Cardiac muscle cell (in vitro differentiated cells and primary cell): Measurements from ENCODE around the gene MYL12B. TPM values are rescaled to one million over a fixed set of nuclear protein-coding genes. Genes with fewer than 3 reads are reported as not detected.

ENCODE experiments used
- DNase-seq, 2 donors: peaks; one replicate each; pipeline versions ENCODE4 v3.0.0 to v3.0.0-alpha.2; 2010 to 2017; ENCODE audit warnings: low read depth in 1 of 2, low spot score in 1 of 2
- H3K27ac ChIP-seq: fragments of 200-600 bp; sonication (generic); 2 replicates; pipeline ENCODE4 v1.5.1; 2016
- H3K27me3 ChIP-seq: fragments of 200-600 bp; sonication (generic); 2 replicates; pipeline ENCODE4 v1.6.0; 2016; ENCODE audit warnings: control low read depth
- H3K36me3 ChIP-seq: fragments of 200-600 bp; sonication (generic); 2 replicates; pipeline ENCODE4 v1.5.1; 2016; ENCODE audit warnings: control low read depth
- H3K4me1 ChIP-seq: fragments of 200-600 bp; sonication (generic); 2 replicates; pipeline ENCODE4 v1.8.1; 2017; ENCODE audit warnings: low read depth, mild to moderate bottlenecking, mixed run types
- H3K4me3 ChIP-seq: fragments of 200-600 bp; sonication (generic); 2 replicates; pipeline ENCODE4 v1.5.1; 2016; ENCODE audit warnings: mild to moderate bottlenecking
- H3K9me3 ChIP-seq: fragments of 200-600 bp; sonication (generic); 2 replicates; pipeline ENCODE4 v1.5.1; 2017; ENCODE audit warnings: low read depth, mild to moderate bottlenecking, control low read depth
- CTCF ChIP-seq: IDR thresholded peaks from 2 replicates; pipeline ENCODE4 v1.5.1; 2012; ENCODE audit warnings: low read depth, mild to moderate bottlenecking, low read length
- polyA plus RNA-seq: library from polyadenylated mRNA; unstranded; fragments of >200 nt; fragmentation: Nextera tagmentation; extraction: Ambion mirVana; gene quantifications from 2 replicates; pipeline ENCODE4 v1.2.1, GENCODE V29; 2016
- total RNA-seq: library from RNA; depleted of rRNA; stranded (reverse); fragments of >200 nt; gene quantifications from 2 replicates; pipeline ENCODE4 v1.2.3, GENCODE V29; 2016

The MYL12B gene
- total and polyA plus RNA-seq, 2 experiments from 2014 or later = 74.8 to 299 TPM

- no peak overlapping the region for H3K27ac ChIP-seq
- no peak for DNase-seq
- no peaks in the 10 kb centered on the region for H3K36me3 ChIP-seq
- TF ChIP-seq CTCF = no peak
- no peaks in the 10 kb centered on the region for H3K9me3 ChIP-seq
- H3K27me3 ChIP-seq = no peaks in the 10 kb centered on the region
- no peaks in the 10 kb centered on the region for H3K4me1 ChIP-seq
- no peak overlapping the region for H3K4me3 ChIP-seq
These were observed 24.2 kb downstream of the MYL12B start for GRCh38 chr18:3286159-3286558.

- Histone ChIP-seq H3K4me1 (peaks cover 5% of the 10 kb centered on the region), H3K9me3 (no peaks in the 10 kb centered on the region), H3K27ac (no peak overlapping the region), H3K4me3 (no peak overlapping the region), H3K27me3 (no peaks in the 10 kb centered on the region), H3K36me3 (no peaks in the 10 kb centered on the region)
- TF ChIP-seq CTCF = no peak
- DNase-seq = no peak
These were observed 31.4 kb downstream of the MYL12B start for GRCh38 chr18:3293196-3293951.

DNA sequence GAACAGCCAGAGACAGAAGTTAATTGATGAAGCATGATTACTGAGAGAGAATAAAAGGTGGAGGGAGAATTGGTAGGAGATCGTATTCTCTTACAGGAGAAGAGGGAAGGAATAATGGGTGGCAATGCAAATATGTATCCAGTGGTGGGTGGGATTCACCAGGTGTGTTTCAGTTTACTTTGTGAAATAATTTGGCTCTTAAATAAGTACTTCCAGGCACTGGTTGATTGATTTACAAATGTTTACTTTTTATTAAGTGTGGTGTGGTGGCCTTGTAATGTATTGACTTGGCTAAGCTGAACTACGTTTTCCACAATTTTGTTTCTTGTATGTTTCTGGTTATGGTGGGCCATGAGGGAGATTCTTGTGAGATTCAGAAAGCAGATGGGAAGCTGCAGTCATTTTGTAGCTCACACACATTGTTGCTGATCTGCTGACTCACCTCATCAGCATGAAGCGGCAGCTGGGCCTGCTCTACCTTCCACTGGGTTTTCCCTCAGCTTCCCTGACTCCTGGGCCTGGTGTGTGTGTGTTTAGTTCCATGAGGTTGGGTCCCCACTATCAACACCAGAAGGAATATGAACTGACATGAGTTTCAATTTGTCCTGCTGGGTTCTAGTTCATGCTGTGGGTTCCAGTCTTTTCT, 32.6 kb downstream of the MYL12B start:
- Histone ChIP-seq H3K4me1 (peaks cover 5% of the 10 kb centered on the region), H3K27ac (no peak overlapping the region), H3K27me3 (no peaks in the 10 kb centered on the region), H3K4me3 (no peak overlapping the region), H3K9me3 (no peaks in the 10 kb centered on the region), H3K36me3 (no peaks in the 10 kb centered on the region)
- no peak for DNase-seq
- TF ChIP-seq CTCF = no peak

GRCh38 chr18:3297025-3297984, 35.4 kb downstream of the MYL12B start:
- peaks cover 5% of the 10 kb centered on the region for H3K4me1 ChIP-seq
- peak; percentile 44 for TF ChIP-seq CTCF
- H3K27ac ChIP-seq = peak overlapping the region; percentile 56
- DNase-seq = peak; percentile 91 to 93
- H3K9me3 ChIP-seq = no peaks in the 10 kb centered on the region
- no peaks in the 10 kb centered on the region for H3K27me3 ChIP-seq
- no peaks in the 10 kb centered on the region for H3K36me3 ChIP-seq
- peak overlapping the region; percentile 92 for H3K4me3 ChIP-seq

- no peak for DNase-seq
These were observed 42.9 kb downstream of the MYL12B start for GRCh38 chr18:3304832-3305231.

More at GRCh38 chr18:3304832-3305231, 42.9 kb downstream of the MYL12B start:
- H3K4me1 ChIP-seq = no peaks in the 10 kb centered on the region
- no peaks in the 10 kb centered on the region for H3K36me3 ChIP-seq
- no peak overlapping the region for H3K27ac ChIP-seq
- no peaks in the 10 kb centered on the region for H3K9me3 ChIP-seq
- no peak for TF ChIP-seq CTCF
- H3K4me3 ChIP-seq = no peak overlapping the region
- no peaks in the 10 kb centered on the region for H3K27me3 ChIP-seq
